Smooth muscle cell (in vitro differentiated cells): ENCODE results near the gene SMC4. TPM values are rescaled to one million over a fixed set of nuclear protein-coding genes. Genes with fewer than 3 reads are reported as not detected.

Experiments used
- DNase-seq: peaks from one replicate; lab custom pipeline; 2025; ENCODE audit not compliant: unreplicated experiment; lab: John Stamatoyannopoulos, UW
- H2AFZ ChIP-seq: fragments of 200-600 bp; sonication (generic); 2 replicates; pipeline ENCODE4 v1.6.0; 2016; ENCODE audit warnings: antibody characterized with exemption, low read depth, mild to moderate bottlenecking
- H3F3A ChIP-seq: fragments of 200-600 bp; sonication (generic); 2 replicates; pipeline ENCODE4 v1.6.0; 2017; ENCODE audit warnings: antibody characterized with exemption, low read depth
- H3K27ac ChIP-seq: fragments of 200-600 bp; sonication (generic); 2 replicates; pipeline ENCODE4 v1.5.1; 2016; ENCODE audit warnings: low read depth, mild to moderate bottlenecking
- H3K27me3 ChIP-seq: fragments of 200-600 bp; sonication (generic); 2 replicates; pipeline ENCODE4 v1.6.1; 2016; ENCODE audit warnings: low read depth, mild to moderate bottlenecking
- H3K36me3 ChIP-seq: fragments of 200-600 bp; sonication (generic); 2 replicates; pipeline ENCODE4 v1.5.1; 2016; ENCODE audit warnings: low read depth
- H3K4me1 ChIP-seq: fragments of 200-600 bp; sonication (generic); 2 replicates; pipeline ENCODE4 v1.5.1; 2016; ENCODE audit warnings: low read depth
- H3K4me2 ChIP-seq: fragments of 200-600 bp; sonication (generic); 2 replicates; pipeline ENCODE4 v1.6.0; 2016; ENCODE audit warnings: mild to moderate bottlenecking
- H3K4me3 ChIP-seq: fragments of 200-600 bp; sonication (generic); 2 replicates; pipeline ENCODE4 v1.5.1; 2016; ENCODE audit warnings: mild to moderate bottlenecking
- H3K79me2 ChIP-seq: fragments of 200-600 bp; sonication (generic); 2 replicates; pipeline ENCODE4 v1.6.0; 2016; ENCODE audit warnings: low read depth, mild to moderate bottlenecking
- H3K9ac ChIP-seq: fragments of 200-600 bp; sonication (generic); 2 replicates; pipeline ENCODE4 v1.6.0; 2016; ENCODE audit warnings: low read depth
- H3K9me3 ChIP-seq: fragments of 200-600 bp; sonication (generic); replicated peaks from 2 replicates; pipeline ENCODE4 v1.5.1; 2016; ENCODE audit warnings: low read depth
- H4K20me1 ChIP-seq: fragments of 200-600 bp; sonication (generic); 2 replicates; pipeline ENCODE4 v1.6.0; 2016; ENCODE audit warnings: low read depth
- WGBS: methylation state at CpG from one replicate; pipeline ENCODE4 v1.1.7; 2016; ENCODE audit warnings: low lambda C conversion rate; 5-methylcytosine and 5-hydroxymethylcytosine counted together
- polyA plus RNA-seq: library from polyadenylated mRNA; unstranded; fragments of >200 nt; fragmentation: Nextera tagmentation; extraction: Ambion mirVana; gene quantifications from 2 replicates; pipeline ENCODE4 v1.2.1, GENCODE V29; 2016
- total RNA-seq: library from RNA; depleted of rRNA; stranded (reverse); fragments of >200 nt; gene quantifications from 2 replicates; pipeline ENCODE4 v1.2.3, GENCODE V29; 2014
- TF ChIP-seq, protein P1 (sequence below): fragments of 200-600 bp; sonication (generic); IDR thresholded peaks from 2 replicates; pipeline ENCODE4 v1.5.1; 2017; ENCODE audit warnings: borderline replicate concordance, mild to moderate bottlenecking, antibody characterized with exemption; ENCODE audit not compliant: insufficient read depth, poor library complexity, severe bottlenecking

SMC4 gene
- total and polyA plus RNA-seq, 2 experiments from 2014 or later: 55.1 to 122 TPM

DNA sequence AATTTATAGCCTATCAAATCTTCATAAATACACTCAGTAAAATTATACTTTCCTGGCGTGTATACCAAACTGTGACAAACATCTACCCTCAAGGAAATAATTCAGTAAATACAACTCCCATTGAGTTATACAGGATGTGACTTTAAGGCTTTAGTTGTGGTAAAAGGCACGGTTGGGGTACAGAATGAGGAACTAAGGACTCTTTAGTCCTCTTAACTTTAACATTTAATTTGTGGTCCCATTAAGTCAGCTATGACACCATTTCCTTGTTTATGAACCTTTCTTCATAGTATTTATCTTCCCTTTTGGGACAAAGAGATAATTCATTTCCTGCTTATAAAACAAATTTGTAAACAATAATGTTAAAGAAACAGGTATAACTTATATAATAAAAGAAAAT, 30.6 kb upstream of the SMC4 start:
- Histone ChIP-seq H3K4me1 (no peaks in the 10 kb centered on the region), H3K79me2 (no peaks in the 10 kb centered on the region), H3F3A (no peaks in the 10 kb centered on the region), H2AFZ (no peak overlapping the region), H3K9ac (no peak overlapping the region), H4K20me1 (no peaks in the 10 kb centered on the region), H3K4me3 (no peak overlapping the region), H3K9me3 (no peaks in the 10 kb centered on the region), H3K27me3 (no peaks in the 10 kb centered on the region), H3K36me3 (no peaks in the 10 kb centered on the region), H3K27ac (no peak overlapping the region), H3K4me2 (no peak overlapping the region)
- DNase-seq: no peak
- TF ChIP-seq, protein P1, sequence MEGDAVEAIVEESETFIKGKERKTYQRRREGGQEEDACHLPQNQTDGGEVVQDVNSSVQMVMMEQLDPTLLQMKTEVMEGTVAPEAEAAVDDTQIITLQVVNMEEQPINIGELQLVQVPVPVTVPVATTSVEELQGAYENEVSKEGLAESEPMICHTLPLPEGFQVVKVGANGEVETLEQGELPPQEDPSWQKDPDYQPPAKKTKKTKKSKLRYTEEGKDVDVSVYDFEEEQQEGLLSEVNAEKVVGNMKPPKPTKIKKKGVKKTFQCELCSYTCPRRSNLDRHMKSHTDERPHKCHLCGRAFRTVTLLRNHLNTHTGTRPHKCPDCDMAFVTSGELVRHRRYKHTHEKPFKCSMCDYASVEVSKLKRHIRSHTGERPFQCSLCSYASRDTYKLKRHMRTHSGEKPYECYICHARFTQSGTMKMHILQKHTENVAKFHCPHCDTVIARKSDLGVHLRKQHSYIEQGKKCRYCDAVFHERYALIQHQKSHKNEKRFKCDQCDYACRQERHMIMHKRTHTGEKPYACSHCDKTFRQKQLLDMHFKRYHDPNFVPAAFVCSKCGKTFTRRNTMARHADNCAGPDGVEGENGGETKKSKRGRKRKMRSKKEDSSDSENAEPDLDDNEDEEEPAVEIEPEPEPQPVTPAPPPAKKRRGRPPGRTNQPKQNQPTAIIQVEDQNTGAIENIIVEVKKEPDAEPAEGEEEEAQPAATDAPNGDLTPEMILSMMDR: no peak
- WGBS: 89% methylated on average over 2 of the region's 2 CpGs

DNA sequence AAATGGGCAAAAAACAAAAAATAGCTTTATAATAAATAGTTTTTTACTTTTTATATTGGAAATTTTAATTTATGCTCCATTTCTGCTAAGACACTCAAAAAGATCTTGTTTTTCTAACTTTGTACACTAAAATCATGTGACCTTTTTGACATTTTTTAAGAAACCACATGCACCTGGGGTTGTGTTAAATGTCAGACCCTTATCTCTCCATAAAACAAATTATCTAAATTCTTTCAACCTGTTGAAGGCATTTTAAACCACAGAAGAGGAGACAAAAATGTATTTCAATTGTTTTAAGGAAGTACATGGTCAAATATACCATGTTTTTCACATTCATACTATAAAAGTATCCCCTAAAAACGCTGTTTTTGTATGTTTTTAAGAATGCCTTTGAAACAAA, 29.7 kb upstream of the SMC4 start:
- Histone ChIP-seq H3K27me3 (no peaks in the 10 kb centered on the region), H4K20me1 (no peaks in the 10 kb centered on the region), H3K4me1 (no peaks in the 10 kb centered on the region), H3K9ac (no peak overlapping the region), H3K79me2 (no peaks in the 10 kb centered on the region), H3K4me2 (no peak overlapping the region), H3K36me3 (peaks cover 5% of the 10 kb centered on the region), H3K27ac (no peak overlapping the region), H3K4me3 (no peak overlapping the region), H3F3A (no peaks in the 10 kb centered on the region), H2AFZ (no peak overlapping the region), H3K9me3 (no peaks in the 10 kb centered on the region)
- TF ChIP-seq, protein P1: no peak
- 81% methylated on average over 1 of the region's 1 CpG for WGBS
- DNase-seq: no peak

DNA sequence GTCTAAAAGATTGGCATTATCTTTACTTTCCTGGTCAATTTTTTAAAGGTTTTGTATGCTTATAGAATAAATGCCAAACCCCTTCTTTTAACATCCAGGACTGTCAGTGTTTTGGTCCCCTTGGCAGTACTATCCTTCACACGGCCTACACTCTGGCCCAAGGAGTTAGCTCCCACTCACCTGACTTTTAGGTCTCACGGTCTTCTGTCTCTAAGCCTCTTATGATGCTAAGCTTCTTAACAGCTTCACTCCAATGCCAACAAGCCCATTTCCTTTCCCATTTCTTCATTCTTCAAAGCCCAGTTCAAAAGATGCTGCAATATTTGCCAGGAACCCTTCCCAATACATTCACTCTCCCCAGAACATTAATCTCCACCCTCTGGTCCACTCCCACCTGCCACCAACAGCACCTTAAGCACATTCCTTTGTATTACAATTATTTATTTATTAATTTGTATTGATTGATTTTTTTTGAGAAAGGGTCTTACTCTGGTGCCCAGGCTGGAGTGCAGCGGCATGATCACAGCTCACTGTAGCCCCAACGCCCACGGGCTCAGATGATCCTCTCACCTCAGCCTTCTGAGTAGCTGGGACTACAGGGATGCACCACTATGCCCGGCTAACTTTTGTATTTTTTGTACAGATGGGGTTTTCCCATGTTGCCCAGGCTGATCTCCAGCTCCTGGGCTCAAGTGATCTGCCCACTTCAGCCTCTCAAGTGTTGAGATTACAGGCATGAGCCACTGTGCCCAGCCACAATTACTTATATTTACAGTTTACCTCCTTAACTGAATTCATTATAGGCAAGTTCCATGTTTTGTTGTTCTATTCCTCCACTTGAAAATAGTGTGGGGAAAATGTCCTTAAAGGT, 28.2 kb upstream of the SMC4 start:
- no peaks in the 10 kb centered on the region for H4K20me1 ChIP-seq
- no peaks in the 10 kb centered on the region for H3F3A ChIP-seq
- H3K36me3 ChIP-seq: peaks cover 7% of the 10 kb centered on the region
- TF ChIP-seq, protein P1: no peak
- no peaks in the 10 kb centered on the region for H3K9me3 ChIP-seq
- H3K27ac ChIP-seq: no peak overlapping the region
- H3K4me2 ChIP-seq: no peak overlapping the region
- WGBS: 93% methylated on average over 6 of the region's 6 CpGs
- H3K4me1 ChIP-seq: no peaks in the 10 kb centered on the region
- no peak for DNase-seq
- no peak overlapping the region for H3K4me3 ChIP-seq
- no peak overlapping the region for H3K9ac ChIP-seq
- H2AFZ ChIP-seq: no peak overlapping the region
- H3K79me2 ChIP-seq: no peaks in the 10 kb centered on the region
- H3K27me3 ChIP-seq: no peaks in the 10 kb centered on the region

DNA sequence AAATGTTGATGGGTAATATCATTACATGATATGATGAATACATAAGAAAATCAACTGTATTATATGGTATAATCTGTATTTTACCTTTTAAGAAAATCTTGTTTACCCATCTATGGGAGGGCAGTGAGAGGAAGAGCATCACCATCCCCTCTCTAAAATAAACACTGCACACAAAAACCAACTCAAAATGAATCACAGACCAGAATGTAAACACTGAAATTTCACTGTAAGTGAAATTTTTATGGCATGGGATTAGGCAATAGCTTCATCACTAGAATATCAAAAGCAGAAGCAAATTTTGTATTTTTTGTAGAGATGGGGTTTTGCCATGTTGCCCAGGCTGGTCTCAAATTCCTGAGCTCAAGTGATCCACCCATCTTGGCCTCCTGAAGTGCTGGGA, 26.7 kb upstream of the SMC4 start:
- Histone ChIP-seq H3K36me3 (peaks cover 7% of the 10 kb centered on the region), H3K27me3 (no peaks in the 10 kb centered on the region), H3F3A (no peaks in the 10 kb centered on the region), H4K20me1 (no peaks in the 10 kb centered on the region), H3K4me2 (no peak overlapping the region), H3K4me1 (no peaks in the 10 kb centered on the region), H3K4me3 (no peak overlapping the region), H3K9ac (no peak overlapping the region), H3K27ac (no peak overlapping the region), H3K79me2 (no peaks in the 10 kb centered on the region), H2AFZ (no peak overlapping the region), H3K9me3 (no peaks in the 10 kb centered on the region)
- TF ChIP-seq, protein P1: no peak
- no peak for DNase-seq
